K562 (cell line): ENCODE measurements around the gene TRIM38. TPM values are rescaled to one million over a fixed set of nuclear protein-coding genes. Genes with fewer than 3 reads are reported as not detected.

Experiments used
- EZH2 ChIP-seq: IDR thresholded peaks from 2 replicates; pipeline ENCODE4 v1.6.1; 2012; ENCODE audit warnings: low read depth, mild to moderate bottlenecking, inconsistent platforms, low read length, borderline replicate concordance
- FIP1L1 ChIP-seq: fragments of 200-400 bp; formaldehyde crosslinking; IDR thresholded peaks from 2 replicates; pipeline ENCODE4 v1.6.1; 2018; ENCODE audit warnings: mild to moderate bottlenecking, low read depth, low read length; ENCODE audit not compliant: poor library complexity, severe bottlenecking
- HOMEZ ChIP-seq: fragments of 250-450 bp; sonication (Bioruptor Pico); IDR thresholded peaks from 2 replicates; pipeline ENCODE4 v1.4.0; 2020; ENCODE audit warnings: mild to moderate bottlenecking, moderate library complexity
- MAZ ChIP-seq, 2 experiments: fragments of 450-650 bp in 1 of 2; sonication (generic) in 1 of 2; formaldehyde crosslinking; IDR thresholded peaks in 1 of 2; conservative IDR thresholded peaks in 1 of 2; 2 replicates each; pipeline versions ENCODE4 v1.4.0 to v1.5.0; 2020; ENCODE audit warnings: mild to moderate bottlenecking in 1 of 2, missing genetic modification reagents in 1 of 2
- NELFE ChIP-seq: IDR thresholded peaks from 2 replicates; pipeline ENCODE4 v1.6.1; 2011; ENCODE audit warnings: mild to moderate bottlenecking; ENCODE audit not compliant: insufficient read depth, insufficient read length
- POLR3G ChIP-seq: IDR thresholded peaks from 2 replicates; pipeline ENCODE4 v1.6.1; 2011; ENCODE audit not compliant: insufficient read length, insufficient replicate concordance; ENCODE audit errors: extremely low read depth
- PTTG1 ChIP-seq: fragments of 450-650 bp; IDR thresholded peaks from 2 replicates; pipeline ENCODE4 v1.6.1; 2016; ENCODE audit warnings: low read depth, mild to moderate bottlenecking, missing genetic modification characterization, missing compliant biosample characterization
- RBM14 ChIP-seq: fragments of 200-400 bp; formaldehyde crosslinking; IDR thresholded peaks from 2 replicates; pipeline ENCODE4 v1.6.1; 2018; ENCODE audit warnings: low read depth, mild to moderate bottlenecking, low read length, moderate library complexity, borderline replicate concordance; ENCODE audit not compliant: insufficient read depth
- TFAM ChIP-seq: fragments of 250-450 bp; sonication (Bioruptor Pico); conservative IDR thresholded peaks from 2 replicates; pipeline ENCODE4 v1.5.0; 2021; ENCODE audit warnings: mild to moderate bottlenecking, moderate library complexity
- XRCC3 ChIP-seq: fragments of 450-650 bp; IDR thresholded peaks from 2 replicates; pipeline ENCODE4 v1.6.1; 2017; ENCODE audit warnings: mild to moderate bottlenecking, moderate library complexity
- ZBED1 ChIP-seq: IDR thresholded peaks from 2 replicates; pipeline ENCODE4 v1.6.1; 2014
- ZBTB33 ChIP-seq: sonication (generic); formaldehyde crosslinking; IDR thresholded peaks from 2 replicates; pipeline ENCODE4 v1.8.1; 2023; ENCODE audit warnings: mild to moderate bottlenecking, missing genetic modification reagents
- ZC3H4 ChIP-seq: sonication (generic); formaldehyde crosslinking; IDR thresholded peaks from 2 replicates; pipeline ENCODE4 v1.9.0; 2021; ENCODE audit warnings: missing genetic modification reagents, borderline replicate concordance
- ZEB2 ChIP-seq: fragments of 450-650 bp; IDR thresholded peaks from 2 replicates; pipeline ENCODE4 v1.6.1; 2016
- ZNF23 ChIP-seq: fragments of 250-450 bp; sonication (Bioruptor Pico); IDR thresholded peaks from 2 replicates; pipeline ENCODE4 v1.4.0; 2020; ENCODE audit warnings: mild to moderate bottlenecking
- ZNF347 ChIP-seq: fragments of 450-650 bp; formaldehyde crosslinking; IDR thresholded peaks from 2 replicates; pipeline ENCODE4 v1.4.0; 2020; ENCODE audit warnings: low read depth, mild to moderate bottlenecking, moderate library complexity
- ZNF431 ChIP-seq: sonication (generic); formaldehyde crosslinking; IDR thresholded peaks from 2 replicates; pipeline ENCODE4 v1.8.0; 2022; ENCODE audit warnings: mild to moderate bottlenecking, missing genetic modification reagents
- ZNF592 ChIP-seq: fragments of 450-650 bp; IDR thresholded peaks from 2 replicates; pipeline ENCODE4 v1.6.1; 2017; ENCODE audit warnings: antibody characterized with exemption, mild to moderate bottlenecking
- ZNF76 ChIP-seq: fragments of 250-450 bp; sonication (Bioruptor Pico); IDR thresholded peaks from 2 replicates; pipeline ENCODE4 v1.4.0; 2020; ENCODE audit warnings: mild to moderate bottlenecking, moderate library complexity, borderline replicate concordance
- ZNF764 ChIP-seq: fragments of 250-450 bp; sonication (Bioruptor Pico); IDR thresholded peaks from 2 replicates; pipeline ENCODE4 v1.4.0; 2020; ENCODE audit warnings: low read depth, mild to moderate bottlenecking, moderate library complexity
- polyA plus RNA-seq, 8 experiments: library from polyadenylated mRNA; depleted of rRNA in 4 of 8; stranded (reverse) in 5 of 8; unstranded in 3 of 8; fragments of >200 nt; fragmentation: Nextera tagmentation in 2 of 8; fragmentation: Illumina TruSeq in 1 of 8; extraction: Ambion mirVana in 2 of 8; extraction: Trizol in 1 of 8; gene quantifications; 2 replicates each; pipeline versions ENCODE4 v1.2.1 to v1.2.3, GENCODE V29; 2011 to 2014; ENCODE audit warnings: inconsistent platforms in 1 of 8, missing spikeins in 1 of 8
- total RNA-seq, 7 experiments: library from RNA; depleted of rRNA in 6 of 7; stranded (reverse); fragments of >200 nt in 6 of 7; fragmentation: Illumina TruSeq in 2 of 7; extraction: Trizol in 2 of 7; gene quantifications; 2 replicates each; pipeline versions ENCODE4 v1.2.1 to v1.2.3, GENCODE V29; 2011 to 2021; ENCODE audit warnings: low replicate concordance in 1 of 7

TRIM38 gene
- total and polyA plus RNA-seq, 9 of the 15 experiments (the other 6 are each of a cell fraction or from before 2014, with no cell fraction given), result 1.7 to 6.7 (median 6.3) TPM

GRCh38 chr6:26028746-26029569 is 66.4 kb downstream of the TRIM38 start (continued):
- TF ChIP-seq FIP1L1, result no peak
- TF ChIP-seq POLR3G, result no peak
- TF ChIP-seq ZEB2, result peak; percentile 75
- no peak for TF ChIP-seq ZNF764
- no peak for TF ChIP-seq ZBTB33 (CRISPR knock-in tag)
- no peak; the same call in 1 of the 2 replicates for TF ChIP-seq ZNF431
- no peak for TF ChIP-seq ZNF23 (CRISPR knock-in tag)
- no peak for TF ChIP-seq XRCC3
- no peak for TF ChIP-seq ZNF347 (CRISPR knock-in tag)
- TF ChIP-seq HOMEZ, result no peak
- peak; percentile 91 for TF ChIP-seq ZNF592
- TF ChIP-seq ZBED1, result no peak
- no peak for TF ChIP-seq NELFE
- TF ChIP-seq MAZ (CRISPR knock-in tag; conservative IDR thresholded peaks at IDR 0.05 in 1 of 2, IDR thresholded peaks at IDR 0.05 in 1 of 2), result 0 out of 4 replicates have a peak, but pooled peaks of 1 of the 2 experiments have one; percentile 36
- peak; percentile 88 for TF ChIP-seq ZC3H4 (CRISPR knock-in tag)
- TF ChIP-seq PTTG1 (tag), result peak; percentile 72; the same call in 1 of the 2 replicates
- no peak for TF ChIP-seq RBM14
- TF ChIP-seq ZNF76 (CRISPR knock-in tag), result 0 out of 2 replicates have a peak, but pooled peaks have one; percentile 39
- TF ChIP-seq EZH2, result no peak
- TF ChIP-seq TFAM (CRISPR knock-in tag), result no peak
